ENCODE measurements around the gene IRS2. TPM values are rescaled to one million over a fixed set of nuclear protein-coding genes. Genes with fewer than 3 reads are reported as not detected.
A peak's percentile ranks its signal among the peaks of the same experiment; 100 is the strongest.

IRS2 gene
- total RNA-seq, 1 experiment from 2014 or later = 9.2 TPM

GRCh38 chr13:109792416-109793059 lies 6.2 kb upstream of the IRS2 start:
- ChIA-PET RAD21 (ENCODE audit: low non-redundant PET in 1 of 2, low total read pairs in 2 of 2, uncharacterized antibody in 2 of 2, unreplicated experiment in 2 of 2) (no interaction called here), CTCF (interaction anchor here (1.0 kb wide), 1 partner anchor 832 kb away, joined by 3 read pairs; no protein-coding TSS in a partner anchor), POLR2A (no interaction called here)
- intact Hi-C loops (cut with micrococcal nuclease) = loop anchor here (5.0 kb wide), 1 partner anchor 315 kb away; no protein-coding TSS in a partner anchor
- Histone ChIP-seq H3K4me3 (replicated peaks in 1 of 2; ENCODE audit: low read depth in 1 of 2, low read length in 2 of 2) (no peak overlapping the region), H3K36me3 (ENCODE audit: control insufficient read depth in 1 of 2, insufficient read depth in 2 of 2, low read length in 2 of 2) (no peaks in the 10 kb centered on the region), H3K79me2 (ENCODE audit: insufficient read depth, low read length) (no peaks in the 10 kb centered on the region), H3K9me2 (ENCODE audit: insufficient read depth) (no peaks in the 10 kb centered on the region), H3K4me1 (ENCODE audit: control insufficient read depth in 1 of 2, insufficient read depth in 2 of 2, low read length in 2 of 2) (peaks cover 0 to 11% of the 10 kb centered on the region in 2 experiments; a peak in 2 of 4 replicates), H3K27ac (ENCODE audit: low read depth, low read length) (no peak overlapping the region), H3K9me3 (ENCODE audit: control insufficient read depth in 1 of 2, insufficient read depth in 1 of 2, low read depth in 1 of 2, low read length in 2 of 2) (no peaks in the 10 kb centered on the region), H3K27me3 (ENCODE audit: insufficient read depth, low read length) (no peaks in the 10 kb centered on the region; the same call in 1 of the 2 replicates), H2AFZ (ENCODE audit: low read depth, low read length, poor library complexity, severe bottlenecking) (peak overlapping the region; percentile 51), H3K9ac (ENCODE audit: low read length) (no peak overlapping the region), H3K4me2 (ENCODE audit: low read length) (no peak overlapping the region), H4K20me1 (ENCODE audit: insufficient read depth) (no peaks in the 10 kb centered on the region)
- DNase-seq (ENCODE audit: low read depth, low spot score) (no peak), ATAC-seq (no peak)
- no peak for TF ChIP-seq JUND (IDR thresholded peaks at IDR 0.05)
- TF ChIP-seq CTCF (IDR thresholded peaks at IDR 0.05 in 2 of 3, conservative IDR thresholded peaks at IDR 0.05 in 1 of 3; ENCODE audit: borderline replicate concordance in 1 of 3, insufficient read depth in 1 of 3, low read depth in 2 of 3, low read length in 2 of 3) = no peak
- no peak for TF ChIP-seq MAX (IDR thresholded peaks at IDR 0.05)
- TF ChIP-seq ELF1 (IDR thresholded peaks at IDR 0.05; ENCODE audit: borderline replicate concordance, low read depth) = no peak
- no peak for TF ChIP-seq EZH2 (IDR thresholded peaks at IDR 0.05)
- no peak for TF ChIP-seq ATF3 (IDR thresholded peaks at IDR 0.05)
- no peak for TF ChIP-seq ZFX (IDR thresholded peaks at IDR 0.05)
- no TSS peak for BruUV-seq (replicated peaks)
